Omental fat pad (tissue), 4 donors: ENCODE measurements around the gene STH. TPM values are rescaled to one million over a fixed set of nuclear protein-coding genes. Genes with fewer than 3 reads are reported as not detected.

Experiments used
- ATAC-seq: fragments of 150-250 bp; one replicate; pipeline ENCODE4 v1.9.1; 2016; ENCODE audit warnings: mild to moderate bottlenecking, moderate library complexity; ENCODE audit not compliant: low FRiP score
- DNase-seq: peaks from one replicate; pipeline ENCODE4 v3.0.0-alpha.2; 2019; ENCODE audit warnings: low spot score
- CTCF ChIP-seq, 3 donors: fragments of 450-650 bp; IDR thresholded peaks; one replicate each; pipeline ENCODE4 v1.5.1; 2016 to 2017; ENCODE audit warnings: antibody characterized with exemption in 3 of 3, mild to moderate bottlenecking in 3 of 3, moderate library complexity in 2 of 3
- total RNA-seq, 4 donors: library from RNA; depleted of rRNA; stranded (reverse); fragments of >200 nt; gene quantifications; one replicate each; pipeline ENCODE4 v1.1.0, GENCODE V29; 2016

The STH gene
- total RNA-seq, 4 donors from 2014 or later: not detected

GRCh38 chr17:45977506-45977824, 21.6 kb upstream of the STH start:
- no peak for TF ChIP-seq CTCF (IDR thresholded peaks at IDR 0.05)
- ATAC-seq (no peak), DNase-seq (no peak)

- ATAC-seq (no peak), DNase-seq (no peak)
- no peak for TF ChIP-seq CTCF (IDR thresholded peaks at IDR 0.05)
Observed at GRCh38 chr17:45977976-45978626, 20.9 kb upstream of the STH start.

GRCh38 chr17:45979137-45979536, 19.9 kb upstream of the STH start:
- DNase-seq: no peak
- no peak for TF ChIP-seq CTCF (IDR thresholded peaks at IDR 0.05)
- no peak for ATAC-seq

GRCh38 chr17:45980855-45981254, 18.2 kb upstream of the STH start:
- TF ChIP-seq CTCF (IDR thresholded peaks at IDR 0.05): no peak
- ATAC-seq (no peak), DNase-seq (no peak)

GRCh38 chr17:45981306-45981705, 17.7 kb upstream of the STH start:
- DNase-seq (no peak), ATAC-seq (no peak)
- no peak for TF ChIP-seq CTCF (IDR thresholded peaks at IDR 0.05)

- TF ChIP-seq CTCF (IDR thresholded peaks at IDR 0.05): no peak
- DNase-seq (no peak), ATAC-seq (no peak)
Observed at GRCh38 chr17:45982791-45983613, 16.0 kb upstream of the STH start.
